Spinal cord (tissue), 10 donors: ENCODE results near the gene SLC5A6. TPM values are rescaled to one million over a fixed set of nuclear protein-coding genes. Genes with fewer than 3 reads are reported as not detected.
A peak's percentile ranks its signal among the peaks of the same experiment; 100 is the strongest.

ENCODE experiments used
- DNase-seq, 6 donors: peaks; one replicate each; pipeline versions ENCODE4 v3.0.0 to v3.0.0-alpha.2; 2013 to 2015; ENCODE audit warnings: low spot score in 6 of 6, low read depth in 4 of 6
- H3K27ac ChIP-seq: one replicate; pipeline ENCODE4 v1.5.1; 2013; ENCODE audit warnings: low read depth, low read length, control low read depth
- H3K27me3 ChIP-seq: one replicate; pipeline ENCODE4 v1.6.1; 2013; ENCODE audit warnings: low read length; ENCODE audit not compliant: control insufficient read depth, insufficient read depth
- H3K36me3 ChIP-seq: one replicate; pipeline ENCODE4 v1.6.1; 2013; ENCODE audit warnings: low read length; ENCODE audit not compliant: control insufficient read depth, insufficient read depth
- H3K4me1 ChIP-seq: one replicate; pipeline ENCODE4 v1.6.1; 2013; ENCODE audit warnings: low read length; ENCODE audit not compliant: control insufficient read depth, insufficient read depth
- H3K4me3 ChIP-seq: one replicate; pipeline ENCODE4 v1.5.1; 2013; ENCODE audit warnings: low read depth, low read length, control low read depth
- H3K9me3 ChIP-seq: one replicate; pipeline ENCODE4 v1.6.1; 2013; ENCODE audit warnings: low read length; ENCODE audit not compliant: control insufficient read depth, insufficient read depth
- whole genome bisulfite sequencing: methylation state at CpG from one replicate; pipeline ENCODE4 v1.1.5; 2013; ENCODE audit warnings: missing lambda C conversion rate; ENCODE audit not compliant: insufficient coverage; 5-methylcytosine and 5-hydroxymethylcytosine counted together
- long read RNA-seq, 4 donors: transcript quantifications; one replicate each; lab custom pipeline, GENCODE V29; 2026
- polyA plus RNA-seq, 2 donors: library from polyadenylated mRNA; unstranded; fragments of 120-200 nt; gene quantifications; one replicate each; pipeline ENCODE4 v1.2.1, GENCODE V29; 2013; ENCODE audit not compliant: insufficient read length in 2 of 2
- total RNA-seq, 2 donors: library from RNA; depleted of rRNA in 1 of 2; stranded (reverse); fragments of 120-200 nt in 1 of 2; fragments of >200 nt in 1 of 2; gene quantifications; one replicate each; pipeline versions ENCODE4 v1.2.3 to v1.2.4, GENCODE V29; 2013 to 2014
- donor health status: healthy.

The SLC5A6 gene
- total RNA-seq (10 to 100 TPM; 41.4 to 68.4 TPM), polyA plus RNA-seq (10 to 100 TPM; 50.1 to 68.6 TPM)
- long read RNA-seq, donor 1 = 0 reads
- long read RNA-seq, donor 2, partial matches to known transcripts = 67 of 79 reads
- long read RNA-seq, donor 2, other reads (novel, unspliced or antisense) = 12 of 79 reads
- long read RNA-seq, donor 3 = 0 reads
- long read RNA-seq, donor 4, partial matches to known transcripts = 0 of 1 reads
- long read RNA-seq, donor 4, other reads (novel, unspliced or antisense) = 0 of 1 reads

GRCh38 chr2:27211943-27212625, at the start of gene SLC5A6, which contains the start of gene ATRAID:
Gene SLC5A6 (minus strand): TSS chr2:27212268. CDS start chr2:27207650, 4,618 bp downstream.
Gene ATRAID (plus strand): TSS chr2:27212041. CDS start chr2:27212369, 328 bp downstream.
- WGBS = under 1% methylated on average over 72 of the region's 73 CpGs
- H3K27me3 ChIP-seq = no peaks in the 10 kb centered on the region

GRCh38 chr2:27261241-27261925, 49.3 kb upstream of the SLC5A6 start:
- Histone ChIP-seq H3K4me3 (no peak overlapping the region), H3K9me3 (no peaks in the 10 kb centered on the region), H3K4me1 (peaks cover 34% of the 10 kb centered on the region), H3K36me3 (peaks cover 15% of the 10 kb centered on the region), H3K27ac (no peak overlapping the region), H3K27me3 (peaks cover 60% of the 10 kb centered on the region)
- WGBS = 49% methylated on average over 6 of the region's 11 CpGs
- DNase-seq = peak in 1 of 6 donors; percentile 51

More at GRCh38 chr2:27211943-27212625, at the start of gene SLC5A6, which contains the start of gene ATRAID:
- H3K9me3 ChIP-seq = no peaks in the 10 kb centered on the region
- peak within 1 kb of the TSS; percentile 95 for H3K27ac ChIP-seq
- peak within 1 kb of the TSS; percentile 86 for H3K4me3 ChIP-seq
- peak; percentile 78 to 96 (median 84) for DNase-seq
- H3K36me3 ChIP-seq = peaks cover 16% of the 10 kb centered on the region
- H3K4me1 ChIP-seq = peaks cover 20% of the 10 kb centered on the region

- H3K36me3 ChIP-seq = peaks cover 21% of the 10 kb centered on the region
- H3K27me3 ChIP-seq = peaks cover 31% of the 10 kb centered on the region
- 85% methylated on average over 6 of the region's 8 CpGs for WGBS
- no peak for DNase-seq
- no peak overlapping the region for H3K4me3 ChIP-seq
- no peak overlapping the region for H3K27ac ChIP-seq
- H3K4me1 ChIP-seq = peaks cover 12% of the 10 kb centered on the region
- H3K9me3 ChIP-seq = no peaks in the 10 kb centered on the region
Measured at GRCh38 chr2:27258051-27258450, 46.0 kb upstream of the SLC5A6 start.

- Histone ChIP-seq H3K27me3 (peaks cover 23% of the 10 kb centered on the region), H3K27ac (no peak overlapping the region)
Measured at GRCh38 chr2:27256855-27257454, 44.9 kb upstream of the SLC5A6 start.

GRCh38 chr2:27255660-27256059, 43.6 kb upstream of the SLC5A6 start:
- Histone ChIP-seq H3K9me3 (no peaks in the 10 kb centered on the region), H3K27me3 (peaks cover 12% of the 10 kb centered on the region), H3K36me3 (peaks cover 21% of the 10 kb centered on the region), H3K27ac (no peak overlapping the region), H3K4me1 (peaks cover 16% of the 10 kb centered on the region), H3K4me3 (no peak overlapping the region)
- WGBS = 54% methylated on average over 1 of the region's 1 CpG
- DNase-seq = no peak

More at GRCh38 chr2:27256855-27257454, 44.9 kb upstream of the SLC5A6 start:
- 65% methylated on average over 7 of the region's 7 CpGs for WGBS
- Histone ChIP-seq H3K4me1 (peaks cover 5% of the 10 kb centered on the region), H3K36me3 (peaks cover 21% of the 10 kb centered on the region), H3K9me3 (no peaks in the 10 kb centered on the region), H3K4me3 (no peak overlapping the region)
- DNase-seq = no peak

GRCh38 chr2:27255187-27255586, 43.1 kb upstream of the SLC5A6 start:
- Histone ChIP-seq H3K4me3 (no peak overlapping the region), H3K36me3 (peaks cover 21% of the 10 kb centered on the region), H3K27me3 (peaks cover 7% of the 10 kb centered on the region), H3K9me3 (no peaks in the 10 kb centered on the region), H3K27ac (no peak overlapping the region), H3K4me1 (peaks cover 19% of the 10 kb centered on the region)
- WGBS = 56% methylated on average over 12 of the region's 13 CpGs
- no peak for DNase-seq

- peaks cover 23% of the 10 kb centered on the region for H3K4me1 ChIP-seq
- no peak overlapping the region for H3K4me3 ChIP-seq
- 60% methylated on average over 10 of the region's 13 CpGs for WGBS
- H3K36me3 ChIP-seq = peaks cover 7% of the 10 kb centered on the region
- peaks cover 2% of the 10 kb centered on the region for H3K27me3 ChIP-seq
- H3K27ac ChIP-seq = no peak overlapping the region
- peak in 2 of 6 donors; percentile 20 to 91 for DNase-seq
- no peaks in the 10 kb centered on the region for H3K9me3 ChIP-seq
Measured at GRCh38 chr2:27251766-27252165, 39.7 kb upstream of the SLC5A6 start.

- H3K9me3 ChIP-seq = no peaks in the 10 kb centered on the region
- H3K4me1 ChIP-seq = peaks cover 23% of the 10 kb centered on the region
- no peak overlapping the region for H3K4me3 ChIP-seq
- DNase-seq = no peak
- WGBS = 52% methylated on average over 9 of the region's 13 CpGs
- H3K36me3 ChIP-seq = peaks cover 3% of the 10 kb centered on the region
- H3K27ac ChIP-seq = no peak overlapping the region
- peaks cover 2% of the 10 kb centered on the region for H3K27me3 ChIP-seq
Measured at GRCh38 chr2:27250652-27251379, 38.7 kb upstream of the SLC5A6 start.
